Stimulated activated CD4-positive, alpha-beta T cell treated with anti-CD3 and anti-CD28 coated beads, Interleukin-15, amount 100 ng/mL, for 1 hour (primary cell): ENCODE results near the gene GOLGA8B.
"Not testable (repeated sequence)": the region's sequence is repeated elsewhere in the genome, so short reads cannot be mapped to it uniquely, and the experiment has no call there.

Experiments used
- DNase-seq, 2 donors: peaks; one replicate each; pipeline ENCODE4 v3.0.0-alpha.2; 2020; ENCODE audit warnings: low read depth in 1 of 2, low spot score in 1 of 2

The GOLGA8B gene

GRCh38 chr15:34560814-34561213 is 22.6 kb downstream of the GOLGA8B start:
- DNase-seq = not testable (repeated sequence)

- not testable (repeated sequence) for DNase-seq
These were observed 23.7 kb downstream of the GOLGA8B start for GRCh38 chr15:34559764-34560163.

GRCh38 chr15:34555162-34555561 is 28.3 kb downstream of the GOLGA8B start:
- not testable (repeated sequence) for DNase-seq

- DNase-seq = not testable (repeated sequence)
These were observed 28.7 kb downstream of the GOLGA8B start for GRCh38 chr15:34554716-34555115.

- not testable (repeated sequence) for DNase-seq
These were observed 29.3 kb downstream of the GOLGA8B start for GRCh38 chr15:34554126-34554525.

- DNase-seq = not testable (repeated sequence)
These were observed 33.3 kb downstream of the GOLGA8B start for GRCh38 chr15:34550129-34550528.

- not testable (repeated sequence) for DNase-seq
These were observed 34.1 kb downstream of the GOLGA8B start for GRCh38 chr15:34549381-34549809.

- not testable (repeated sequence) for DNase-seq
These were observed 39.4 kb downstream of the GOLGA8B start for GRCh38 chr15:34543860-34544649.

GRCh38 chr15:34535857-34536256 is 47.6 kb downstream of the GOLGA8B start:
- not testable (repeated sequence) for DNase-seq
